GM15510 (cell line): Measurements from ENCODE around the gene RELL1.

Experiments used
- POLR2A ChIP-seq: IDR thresholded peaks from 3 replicates; pipeline ENCODE4 v1.6.1; 2011; ENCODE audit warnings: borderline replicate concordance; ENCODE audit not compliant: insufficient read length; ENCODE audit errors: extremely low read depth

RELL1 gene, protein sequence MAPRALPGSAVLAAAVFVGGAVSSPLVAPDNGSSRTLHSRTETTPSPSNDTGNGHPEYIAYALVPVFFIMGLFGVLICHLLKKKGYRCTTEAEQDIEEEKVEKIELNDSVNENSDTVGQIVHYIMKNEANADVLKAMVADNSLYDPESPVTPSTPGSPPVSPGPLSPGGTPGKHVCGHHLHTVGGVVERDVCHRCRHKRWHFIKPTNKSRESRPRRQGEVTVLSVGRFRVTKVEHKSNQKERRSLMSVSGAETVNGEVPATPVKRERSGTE

DNA sequence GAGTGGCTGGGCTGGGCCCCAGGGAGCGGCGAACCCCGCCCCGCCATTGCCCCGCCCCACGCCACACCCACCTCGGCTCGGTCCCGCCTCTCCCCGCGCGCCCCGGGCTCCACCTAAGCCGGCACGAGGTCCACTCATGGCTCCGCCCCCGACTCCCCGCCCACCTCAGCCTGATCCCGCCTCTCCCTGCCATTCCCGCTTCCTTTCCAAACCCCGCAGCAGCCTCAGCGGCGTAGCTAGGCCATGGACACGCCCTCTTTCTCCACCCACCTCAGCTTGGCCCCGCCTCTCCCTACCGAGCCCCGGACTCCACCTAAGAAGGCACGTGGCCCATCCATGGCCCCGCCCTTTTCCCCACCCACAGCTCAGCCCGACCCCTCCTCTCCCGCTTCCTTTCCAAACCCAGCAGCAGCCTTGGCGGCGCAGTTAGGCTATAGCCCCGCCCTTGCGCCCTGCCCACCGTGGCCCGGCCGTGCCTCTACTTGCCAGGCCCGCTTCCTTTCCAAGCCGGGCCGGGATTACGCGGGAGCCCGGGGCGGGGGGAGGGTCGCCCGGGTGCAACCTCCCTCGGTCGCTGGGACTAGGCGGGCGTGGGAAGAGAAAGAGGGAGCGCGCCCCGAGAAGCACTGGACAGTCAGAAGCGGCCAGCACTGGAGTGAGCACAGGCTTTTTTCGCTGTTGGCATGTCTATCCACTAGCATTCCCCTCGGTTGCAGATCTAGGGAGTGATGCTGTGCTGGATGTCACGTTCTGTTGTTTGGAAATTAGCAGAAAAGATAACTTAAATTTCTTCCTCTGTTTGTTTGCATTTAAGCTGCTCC is at the start of gene RELL1:
Gene RELL1 (minus strand): TSS at position 4 of the 821 bp plus-strand sequence. CDS start 89 bp downstream, outside the sequence.
- TF ChIP-seq POLR2A: no peak

DNA sequence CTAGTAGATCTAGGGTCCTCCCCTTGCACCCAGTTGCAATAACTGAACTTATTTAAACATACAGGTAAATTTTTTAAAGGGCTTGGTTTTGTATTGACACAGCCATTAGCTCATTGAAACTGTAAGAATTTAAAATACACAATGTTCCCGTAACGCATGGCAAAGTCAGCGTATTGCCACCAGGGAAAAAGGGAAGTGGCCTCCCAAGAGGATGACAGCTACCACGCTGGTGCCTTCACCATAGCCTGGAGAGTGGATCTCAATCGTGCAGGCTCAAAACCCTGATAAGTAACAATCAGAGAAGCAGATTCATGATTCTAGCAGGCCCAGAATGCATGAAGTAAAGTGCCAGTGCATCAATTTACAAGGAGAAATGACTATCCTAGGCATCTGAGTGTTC is 49.4 kb upstream of the RELL1 start:
- no peak for TF ChIP-seq POLR2A

DNA sequence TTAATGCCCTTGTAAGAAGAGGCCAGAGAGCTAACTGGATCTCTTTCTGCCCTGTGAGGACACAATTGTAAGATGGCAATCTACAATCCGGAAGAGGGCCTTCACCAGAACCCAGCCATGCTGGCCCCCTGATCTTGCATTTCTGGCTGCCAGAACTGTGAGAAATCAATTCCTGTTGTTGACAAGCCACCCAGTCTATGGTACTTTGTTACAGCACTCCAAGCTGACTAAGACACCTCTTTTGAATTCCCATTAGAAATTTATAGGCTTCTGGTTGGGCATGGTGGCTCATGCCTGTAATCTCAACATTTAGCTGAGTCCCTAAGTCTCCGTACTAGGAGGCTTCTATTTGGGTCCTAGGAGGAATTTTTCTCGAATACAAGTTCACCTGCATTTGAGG is 48.8 kb upstream of the RELL1 start:
- no peak for TF ChIP-seq POLR2A

DNA sequence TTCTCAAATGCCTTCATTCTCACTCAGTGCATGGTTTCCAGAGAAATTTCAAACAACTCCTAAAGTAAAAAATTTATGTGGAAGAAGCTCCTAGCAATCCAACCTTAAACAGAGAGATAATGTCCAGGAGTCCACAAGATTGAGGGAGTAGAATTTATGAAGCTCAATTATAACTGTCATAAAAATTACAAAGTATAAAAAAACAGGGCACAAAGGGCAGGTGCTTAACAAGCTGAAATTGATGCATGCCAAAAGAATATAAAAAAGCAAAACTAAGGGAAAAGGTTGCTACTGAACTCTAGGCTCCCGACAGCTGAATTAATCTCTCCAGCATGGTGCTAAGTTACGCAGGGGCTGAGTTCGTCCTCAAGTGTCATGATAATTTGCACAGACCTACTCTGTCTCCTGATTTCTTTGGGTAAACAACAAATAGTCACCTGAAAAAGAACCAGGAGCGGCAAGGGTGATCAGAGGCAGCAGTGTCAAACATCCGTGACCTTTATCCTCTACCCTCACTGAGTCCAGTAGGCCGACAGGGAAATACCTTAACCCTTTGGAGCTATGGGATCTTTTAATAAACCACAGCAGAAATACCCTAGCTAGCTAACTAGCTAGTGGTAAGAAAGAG is 47.2 kb upstream of the RELL1 start:
- no peak for TF ChIP-seq POLR2A

DNA sequence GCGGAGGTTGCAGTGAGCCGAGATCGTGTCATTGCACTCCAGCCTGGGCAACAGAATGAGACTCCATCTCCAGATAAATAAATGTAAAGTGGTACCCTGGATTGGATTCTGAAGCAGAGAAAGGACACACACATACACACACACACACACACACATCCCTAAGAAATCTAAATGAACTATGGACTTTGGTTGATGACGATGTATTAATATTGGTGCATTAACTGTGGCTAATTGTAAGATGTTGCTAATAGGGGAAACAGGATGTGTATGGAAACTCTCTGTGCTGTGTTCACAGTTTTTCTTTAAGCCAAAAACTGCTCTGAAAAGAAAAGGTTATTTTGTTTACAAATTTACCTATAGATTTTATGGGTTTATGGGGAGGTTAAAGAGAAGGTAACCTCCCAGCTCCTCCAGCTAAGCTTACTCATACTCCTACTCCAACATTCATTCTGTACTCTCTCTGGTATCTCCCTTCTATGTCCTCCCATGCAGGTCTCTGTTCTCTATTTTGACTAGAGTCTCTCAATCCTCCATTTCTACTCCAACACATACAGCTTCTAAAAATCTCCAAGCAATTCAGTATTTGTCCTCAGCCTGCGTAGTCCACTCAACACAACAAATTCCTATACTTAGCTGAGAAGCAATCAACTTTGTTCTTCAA is 46.5 kb upstream of the RELL1 start:
- no peak for TF ChIP-seq POLR2A

DNA sequence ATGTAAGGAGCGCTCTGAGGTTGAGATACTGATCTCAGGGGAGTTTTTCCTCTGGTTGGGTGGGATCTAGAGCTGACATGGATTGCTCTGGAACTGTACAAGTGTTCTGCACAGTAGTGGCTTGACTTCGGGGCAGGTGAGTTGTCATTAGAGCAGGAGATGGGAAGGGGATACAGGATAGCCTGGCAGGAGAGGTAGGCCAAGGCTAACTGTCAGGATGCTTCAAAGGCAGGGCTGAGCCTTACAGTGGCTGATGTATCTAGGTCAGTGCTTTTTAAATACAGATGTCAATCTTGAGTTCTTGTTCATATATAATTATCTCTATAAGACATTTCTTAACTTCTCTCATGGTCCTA is 43.5 kb upstream of the RELL1 start:
- TF ChIP-seq POLR2A: no peak

DNA sequence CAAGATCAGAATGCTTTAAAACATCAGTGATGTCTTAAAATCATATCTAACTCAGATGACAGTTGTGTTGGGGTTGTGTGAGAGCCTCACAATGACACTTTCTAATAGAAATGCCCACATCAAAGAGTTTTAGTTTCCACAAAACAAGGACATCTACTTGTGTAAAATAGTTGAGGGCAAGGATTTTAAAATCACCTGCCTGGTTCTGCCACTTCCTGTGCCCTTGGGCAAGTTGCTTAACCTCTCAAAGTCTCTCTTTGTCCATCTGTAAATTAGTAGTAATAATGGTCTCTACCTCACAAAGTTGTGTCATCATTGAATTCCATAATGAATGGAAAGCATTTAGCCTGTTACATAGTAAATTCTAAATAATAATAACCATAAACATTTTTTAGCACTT is 41.9 kb upstream of the RELL1 start:
- no peak for TF ChIP-seq POLR2A

DNA sequence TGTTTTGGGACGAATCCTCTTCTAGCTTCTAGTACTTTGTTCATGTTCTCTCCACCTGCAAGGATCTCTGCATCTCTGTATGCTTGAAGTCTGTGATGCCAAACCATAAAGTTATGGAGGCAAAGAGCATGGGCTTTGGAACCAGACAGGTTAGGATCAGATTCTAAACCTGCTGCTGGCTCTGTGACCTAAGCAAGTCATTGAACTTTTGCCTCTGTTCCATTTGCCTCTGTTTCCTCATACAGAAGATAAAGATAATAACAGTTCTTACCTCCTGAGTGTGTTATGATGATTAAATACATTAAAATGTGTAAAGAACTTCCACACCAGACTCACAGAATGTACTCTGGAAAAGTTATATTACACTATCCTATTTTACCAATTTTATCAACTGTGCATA is 41.5 kb upstream of the RELL1 start:
- TF ChIP-seq POLR2A: no peak

DNA sequence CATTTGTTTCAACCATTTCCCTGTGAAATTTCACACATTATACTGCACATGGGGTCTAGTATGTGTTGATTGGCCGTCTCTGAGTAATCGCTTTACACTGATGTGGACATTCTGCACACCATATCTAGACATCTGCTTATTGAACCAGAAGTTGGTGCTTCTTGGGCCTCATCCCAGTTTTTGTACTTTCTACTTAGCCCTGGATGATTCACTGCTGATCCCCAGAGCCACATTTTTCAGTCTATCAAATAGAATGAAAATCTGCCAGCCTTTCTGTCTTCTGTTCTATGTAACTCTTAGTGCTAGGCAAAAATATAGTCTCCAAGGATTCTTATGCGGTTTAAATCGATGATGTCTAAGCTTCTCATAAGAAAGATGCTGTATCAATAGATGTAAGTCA is 40.5 kb upstream of the RELL1 start:
- no peak for TF ChIP-seq POLR2A

DNA sequence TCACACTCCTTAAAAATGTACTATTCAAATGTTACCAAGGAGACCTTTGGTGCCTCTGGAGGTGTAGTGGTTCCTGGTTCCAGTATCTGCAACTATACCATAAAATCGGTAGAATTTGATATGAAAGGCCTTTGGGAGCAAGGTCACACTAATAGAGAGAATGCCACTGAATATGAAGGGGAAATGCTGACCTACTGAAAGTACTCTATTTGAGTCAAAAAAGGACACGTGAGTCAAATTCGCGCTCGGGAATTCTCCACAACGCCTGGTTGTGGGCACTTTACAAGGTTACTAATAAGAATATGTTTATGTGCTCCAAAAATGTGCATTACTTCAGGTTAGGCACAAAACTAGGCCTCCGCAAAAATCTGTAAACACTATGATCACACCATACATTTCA is 39.5 kb upstream of the RELL1 start:
- TF ChIP-seq POLR2A: no peak

DNA sequence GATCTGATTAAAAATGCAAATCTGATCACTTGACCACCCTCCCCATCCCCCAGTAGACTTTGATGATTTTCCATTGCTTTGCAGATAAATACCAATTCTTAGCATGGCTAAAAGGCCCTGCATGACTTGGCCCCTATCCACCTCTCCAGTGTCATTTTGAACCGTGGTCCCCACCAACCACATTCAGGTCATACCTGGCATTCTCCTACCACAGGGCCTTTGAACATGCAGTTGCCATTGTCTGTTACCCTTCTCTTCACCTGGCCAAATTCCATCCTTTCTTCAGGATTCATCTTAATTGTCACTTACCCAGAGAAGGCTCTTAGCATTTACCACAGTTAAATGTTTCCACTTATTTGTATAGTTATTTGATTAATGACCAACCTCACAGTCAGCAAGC is 36.9 kb upstream of the RELL1 start:
- TF ChIP-seq POLR2A: no peak

DNA sequence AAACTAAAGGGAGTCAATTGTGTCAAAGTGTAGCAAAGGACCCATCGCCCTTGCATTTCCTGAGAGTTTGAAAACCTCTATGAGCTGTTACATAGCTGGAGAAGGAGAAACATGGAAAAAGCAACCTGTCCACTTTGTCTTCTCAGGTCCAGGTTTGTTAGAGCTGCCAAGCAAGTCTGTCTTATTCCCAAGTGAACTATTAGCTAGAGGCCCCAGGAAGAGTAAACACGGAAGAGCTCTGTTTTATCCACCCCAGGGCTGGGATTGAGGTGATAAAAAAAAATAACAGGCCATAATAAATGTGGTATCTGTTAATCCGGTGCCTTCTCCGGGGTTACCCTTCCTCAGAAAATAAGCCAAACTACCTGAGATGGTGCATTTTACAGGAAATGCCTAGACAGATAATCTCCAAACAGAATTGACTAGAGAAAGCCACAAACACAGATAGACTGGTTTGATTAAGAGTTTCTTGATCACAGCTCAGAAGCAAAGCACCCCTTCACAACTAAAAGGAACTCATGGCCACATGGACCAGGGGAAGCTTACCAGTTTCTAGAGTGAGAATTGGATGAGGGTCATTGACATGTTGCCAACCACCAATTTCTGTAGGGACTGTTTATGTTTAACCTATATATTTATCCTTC is 35.9 kb upstream of the RELL1 start:
- no peak for TF ChIP-seq POLR2A

DNA sequence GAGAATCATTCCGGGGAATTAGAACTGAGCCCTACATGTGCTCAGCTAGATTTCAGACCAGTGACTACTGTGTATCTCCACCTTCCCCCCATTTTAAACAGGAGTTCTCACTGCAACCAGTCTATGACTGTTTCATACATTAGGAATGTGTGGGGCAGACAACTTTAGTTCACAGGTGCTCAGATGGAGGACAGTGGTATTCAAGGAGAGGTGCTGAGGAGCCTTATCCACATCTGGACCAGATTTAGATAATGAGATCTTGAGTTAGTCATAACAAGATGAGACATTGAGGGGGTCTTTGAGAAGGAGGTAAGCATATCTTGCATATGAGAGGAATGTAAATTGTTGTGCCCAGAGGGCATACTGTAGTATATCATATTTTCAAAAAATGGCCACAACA is 32.8 kb upstream of the RELL1 start:
- TF ChIP-seq POLR2A: no peak

DNA sequence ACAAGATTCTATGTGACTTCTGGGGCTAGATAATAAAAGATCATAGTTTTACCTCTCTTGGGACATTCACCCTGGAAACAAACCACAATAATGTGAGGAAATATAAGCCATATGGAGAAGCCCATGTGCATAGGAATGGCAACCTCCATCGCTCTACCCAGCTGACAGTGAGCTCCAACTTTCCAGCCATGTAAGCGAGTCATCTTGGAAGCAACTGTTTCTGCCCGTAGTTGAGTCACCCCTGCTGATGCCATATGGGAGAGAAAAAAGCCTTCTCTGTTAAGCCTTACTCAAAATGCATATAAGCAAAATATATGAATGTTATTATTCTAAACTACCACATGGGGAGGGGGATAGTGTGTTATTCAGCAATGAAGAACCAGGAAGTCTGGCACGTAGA is 31.4 kb upstream of the RELL1 start:
- no peak for TF ChIP-seq POLR2A
